NCI-H2196 treated with DMSO at 0.1 percent for 48 hours (cell line): ENCODE data around the gene XPO4.
"Not testable (repeated sequence)": the region's sequence is repeated elsewhere in the genome, so short reads cannot be mapped to it uniquely, and the experiment has no call there.

ENCODE experiments used
- DNase-seq: peaks from one replicate; lab custom pipeline; 2025; ENCODE audit not compliant: unreplicated experiment; lab: John Stamatoyannopoulos, UW

XPO4 gene

GRCh38 chr13:20891768-20892167, 10.8 kb downstream of the XPO4 start:
- no peak for DNase-seq

DNA sequence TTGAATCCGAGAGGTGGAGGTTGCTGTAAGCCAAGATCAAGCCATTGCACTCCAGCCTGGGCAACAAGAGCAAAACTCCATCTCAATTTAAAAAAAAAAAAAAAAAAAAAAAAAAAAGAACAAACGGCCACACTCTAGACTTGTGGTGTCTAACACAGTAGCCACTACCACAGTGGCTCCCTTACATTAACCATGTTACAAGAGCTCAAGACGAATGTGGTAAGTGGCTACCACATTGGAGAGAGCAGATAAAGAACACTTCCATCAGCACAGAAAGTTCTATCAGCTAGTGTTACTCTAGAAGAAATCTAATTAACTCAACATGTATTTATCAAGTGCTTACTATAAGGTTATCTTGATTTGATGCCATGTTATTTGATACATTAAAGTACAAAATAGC, 11.5 kb downstream of the XPO4 start:
- no peak for DNase-seq

GRCh38 chr13:20890540-20890939, 12.0 kb downstream of the XPO4 start:
- not testable (repeated sequence) for DNase-seq

DNA sequence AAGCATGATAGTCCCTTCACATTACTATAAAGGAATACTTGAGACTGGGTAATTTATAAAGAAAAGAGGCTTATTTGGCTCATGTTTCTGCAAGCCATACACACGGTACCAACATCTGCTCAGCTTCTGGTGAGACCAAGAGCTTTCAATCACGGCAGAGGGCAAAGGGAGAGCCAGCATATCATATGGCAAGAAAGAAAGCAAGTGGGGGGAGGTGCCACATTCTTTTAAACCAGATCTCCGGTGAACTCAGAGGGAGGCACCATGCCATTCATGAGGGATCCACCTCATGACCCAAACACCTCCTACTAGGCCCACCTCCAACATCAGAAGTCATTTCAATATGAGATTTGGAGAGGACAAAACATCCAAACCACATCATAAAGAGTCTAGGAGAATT, 20.3 kb downstream of the XPO4 start:
- DNase-seq = no peak

DNA sequence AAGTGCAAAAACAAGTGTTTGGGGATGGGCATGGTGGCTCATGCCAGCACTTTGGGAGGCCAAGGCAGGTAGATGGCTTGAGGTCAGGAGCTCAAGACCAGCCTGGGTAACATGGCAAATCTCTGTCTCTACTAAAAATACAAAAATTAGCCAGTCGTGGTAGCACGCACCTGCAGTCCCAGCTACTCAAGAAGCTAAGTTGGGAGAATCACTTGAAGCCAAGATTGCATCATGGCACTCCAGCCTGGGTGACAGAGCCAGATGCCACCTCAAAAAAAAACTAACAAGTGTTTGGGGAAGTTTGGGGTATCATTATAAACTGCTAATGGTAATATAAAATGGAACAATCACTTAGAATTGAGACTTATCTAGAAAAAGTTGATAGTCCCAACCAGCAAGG, 24.6 kb downstream of the XPO4 start:
- no peak for DNase-seq

DNA sequence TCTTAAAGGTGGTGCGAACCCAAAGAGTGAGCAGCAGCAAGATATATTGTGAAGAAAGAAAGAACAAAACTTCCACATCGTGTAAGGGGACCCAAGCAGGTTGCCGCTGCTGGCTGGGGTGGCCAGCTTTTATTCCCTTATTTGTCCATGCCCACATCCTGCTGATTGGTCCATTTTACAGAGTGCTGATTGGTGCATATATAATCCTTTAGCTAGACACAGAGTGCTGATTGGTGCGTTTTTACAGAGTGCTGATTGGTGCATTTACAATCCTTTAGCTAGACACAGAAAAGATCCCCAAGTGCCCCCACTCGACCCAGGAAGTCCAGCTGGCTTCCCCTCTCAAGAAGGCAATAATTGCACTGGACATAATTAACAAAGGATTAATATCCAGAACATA, 25.7 kb downstream of the XPO4 start:
- not testable (repeated sequence) for DNase-seq

GRCh38 chr13:20874439-20874838, 28.1 kb downstream of the XPO4 start:
- not testable (repeated sequence) for DNase-seq

DNA sequence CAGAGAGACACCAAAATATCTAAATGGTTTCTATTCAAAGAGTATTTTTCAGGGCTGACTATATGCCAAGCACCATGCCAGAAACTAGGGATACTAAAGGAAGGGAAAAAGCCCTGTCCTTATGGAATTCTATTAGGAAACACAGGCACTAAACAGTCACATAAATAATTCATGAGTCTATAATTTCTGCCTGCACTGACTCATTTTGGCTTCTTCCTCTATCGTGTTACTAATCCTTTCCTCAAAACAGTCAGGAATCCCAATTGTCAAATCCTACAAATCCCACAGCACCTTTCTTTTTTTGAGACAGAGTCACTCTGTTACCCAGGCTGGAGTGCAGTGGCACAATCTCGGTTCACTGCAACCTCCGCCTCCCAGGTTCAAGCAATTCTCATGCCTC, 29.2 kb downstream of the XPO4 start:
- DNase-seq = no peak

DNA sequence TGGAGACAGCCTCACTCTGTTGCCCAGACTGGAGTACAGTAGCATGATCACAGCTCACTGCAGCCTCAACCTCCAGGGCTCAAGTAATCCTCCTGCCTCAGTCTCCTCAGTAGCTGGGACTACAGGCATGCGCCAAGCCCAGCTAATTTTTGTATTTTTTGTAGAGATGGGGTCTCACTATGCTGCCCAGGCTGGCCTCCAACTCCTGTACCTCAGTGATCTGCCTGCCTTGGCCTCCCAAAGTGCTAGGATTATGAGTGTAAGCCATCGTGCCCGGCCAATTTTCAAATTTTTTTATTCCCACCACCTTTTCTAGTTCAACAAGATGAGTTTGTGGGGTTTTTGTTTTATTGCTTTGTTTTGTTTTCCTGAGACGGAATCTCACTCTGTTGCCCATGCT, 31.7 kb downstream of the XPO4 start:
- DNase-seq = no peak

DNA sequence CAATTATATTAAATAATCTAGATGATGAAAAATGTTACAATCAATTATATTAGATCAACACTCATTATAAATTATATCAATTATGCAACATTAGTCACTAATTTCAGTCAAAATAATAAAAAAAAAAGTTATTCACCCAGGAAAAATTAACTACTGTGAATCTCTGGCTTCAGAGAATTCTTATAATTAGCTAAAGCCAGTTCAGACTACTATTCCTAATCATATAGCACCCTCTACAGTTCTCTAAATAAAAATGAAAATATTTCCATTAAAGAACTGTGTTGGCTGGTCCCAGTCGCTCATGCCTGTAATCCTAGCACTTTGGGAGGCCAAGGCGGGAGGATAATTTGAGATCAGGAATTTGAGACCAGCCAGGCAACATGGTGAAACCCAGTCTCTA, 33.0 kb downstream of the XPO4 start:
- DNase-seq = no peak

GRCh38 chr13:20867408-20867807, 35.1 kb downstream of the XPO4 start:
- DNase-seq = no peak

DNA sequence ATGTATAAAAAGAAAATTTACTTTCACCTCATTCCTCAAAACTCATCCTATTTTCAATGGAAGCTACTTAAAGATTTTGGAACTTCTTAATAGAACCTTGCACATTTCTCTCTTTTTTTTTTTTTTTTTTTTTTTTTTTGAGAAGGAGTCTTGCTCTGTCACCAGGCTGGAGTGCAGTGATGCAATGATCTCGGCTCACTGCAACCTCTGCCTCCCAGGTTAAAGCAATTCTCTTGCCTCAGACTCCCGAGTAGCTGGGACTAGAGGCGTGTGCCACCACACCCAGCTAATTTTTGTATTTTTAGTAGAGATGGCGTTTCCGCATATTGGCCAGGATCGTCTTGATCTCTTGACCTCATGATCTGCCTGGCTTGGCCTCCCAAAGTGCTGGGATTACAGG, 40.9 kb downstream of the XPO4 start:
- DNase-seq = not testable (repeated sequence)

GRCh38 chr13:20860844-20861243, 41.7 kb downstream of the XPO4 start:
- no peak for DNase-seq

DNA sequence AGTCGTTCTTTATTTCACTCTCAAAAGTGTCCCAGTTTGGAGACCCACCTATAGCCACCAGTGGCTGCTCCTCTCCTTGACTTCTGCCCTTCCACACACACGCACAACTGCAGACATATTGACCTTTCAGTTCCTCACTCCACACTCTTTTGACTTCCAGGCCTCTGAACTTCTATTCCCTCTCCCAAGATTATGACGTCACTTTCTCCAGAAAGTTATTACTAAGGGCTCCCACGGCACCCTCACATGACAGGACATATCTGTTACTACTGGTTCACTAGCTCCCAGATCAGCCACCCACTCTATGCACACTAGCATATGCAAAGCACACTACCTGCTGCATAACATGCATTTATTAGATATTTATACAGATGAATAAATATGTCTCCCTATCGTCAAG, 45.9 kb downstream of the XPO4 start:
- no peak for DNase-seq

DNA sequence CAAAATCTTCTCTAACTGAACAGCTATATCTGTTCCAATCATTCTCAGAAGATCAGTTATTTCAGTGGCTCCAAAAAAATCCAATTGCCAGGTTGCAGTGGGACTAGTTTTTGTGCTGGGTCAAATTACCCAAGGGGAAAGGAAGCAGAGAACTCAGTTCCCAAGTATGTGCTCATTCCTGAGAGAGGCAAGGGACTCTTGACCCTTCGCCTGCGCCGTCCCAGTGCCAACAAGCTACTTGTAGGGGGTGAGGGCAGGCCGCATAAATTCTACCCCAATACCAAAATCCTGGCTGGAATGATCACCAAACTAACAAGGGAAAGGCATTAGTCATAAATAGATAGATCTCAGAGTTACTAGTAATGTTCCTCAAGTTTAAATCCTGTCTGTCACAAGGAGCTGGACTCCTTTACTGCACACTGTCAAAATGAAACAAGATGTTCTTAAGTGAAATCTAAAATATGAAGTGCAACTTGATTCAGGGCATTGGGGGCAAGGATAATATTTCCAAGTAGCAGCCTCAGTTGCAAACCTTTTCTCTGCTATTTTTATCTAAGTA, 50.6 kb downstream of the XPO4 start:
- no peak for DNase-seq

DNA sequence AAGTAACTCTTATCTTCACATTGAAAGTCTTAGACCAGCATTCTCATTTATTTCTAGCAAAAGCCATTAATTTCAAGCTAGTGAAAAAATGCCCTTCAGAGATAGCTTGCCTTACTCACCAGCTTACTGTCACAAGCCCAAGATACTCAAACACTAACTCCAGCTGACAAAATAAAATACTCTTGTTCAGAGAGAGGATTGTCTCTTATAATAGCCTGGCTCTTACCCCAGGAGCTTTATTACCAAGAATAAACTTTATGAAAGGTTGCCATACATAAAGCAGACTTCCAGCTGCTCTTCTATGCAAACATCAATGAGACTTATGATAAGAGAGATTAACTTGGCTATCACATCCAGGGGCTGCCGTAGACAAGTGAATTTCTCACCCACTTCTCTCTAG, 53.6 kb downstream of the XPO4 start:
- DNase-seq = no peak

DNA sequence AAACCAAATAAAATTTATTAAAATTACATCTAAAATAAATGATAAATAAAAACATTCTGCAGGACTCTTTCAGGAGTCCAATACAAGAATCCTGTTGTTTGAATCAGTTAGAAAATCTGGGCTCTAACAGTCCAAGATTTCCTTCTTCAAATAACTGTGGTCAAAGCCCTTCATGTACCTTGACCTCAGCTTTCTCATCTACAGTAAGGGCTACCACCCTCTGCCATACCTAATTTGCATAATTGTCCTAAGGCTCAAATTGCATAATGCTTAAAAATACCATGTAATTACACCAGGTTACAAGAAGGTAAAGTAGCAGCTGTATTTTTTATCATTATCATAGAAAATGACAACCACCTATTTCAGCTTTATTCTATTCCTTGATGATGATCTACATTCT, 54.3 kb downstream of the XPO4 start:
- no peak for DNase-seq

- DNase-seq = no peak
Measured at GRCh38 chr13:20847296-20847695, 55.2 kb downstream of the XPO4 start.

DNA sequence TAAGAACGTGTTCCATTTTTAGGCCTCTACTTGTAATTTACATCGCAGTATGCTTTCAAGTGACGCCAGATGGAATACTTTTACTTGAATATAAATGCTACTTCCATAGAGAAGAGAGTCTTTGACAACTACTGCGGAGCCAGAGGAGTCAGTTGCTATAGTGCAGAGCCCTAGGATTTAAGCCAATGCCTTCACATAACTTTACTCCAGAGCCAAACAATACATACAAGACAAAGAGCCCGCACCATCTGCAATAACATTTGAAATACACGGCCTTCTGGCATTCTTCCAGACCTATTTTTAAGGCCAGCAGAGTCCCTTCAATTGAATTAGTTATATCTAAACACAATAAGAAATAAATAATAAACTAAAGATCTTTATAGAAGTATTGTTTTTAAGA, 59.4 kb downstream of the XPO4 start:
- no peak for DNase-seq

GRCh38 chr13:20840568-20840967, 62.0 kb downstream of the XPO4 start:
- no peak for DNase-seq

DNA sequence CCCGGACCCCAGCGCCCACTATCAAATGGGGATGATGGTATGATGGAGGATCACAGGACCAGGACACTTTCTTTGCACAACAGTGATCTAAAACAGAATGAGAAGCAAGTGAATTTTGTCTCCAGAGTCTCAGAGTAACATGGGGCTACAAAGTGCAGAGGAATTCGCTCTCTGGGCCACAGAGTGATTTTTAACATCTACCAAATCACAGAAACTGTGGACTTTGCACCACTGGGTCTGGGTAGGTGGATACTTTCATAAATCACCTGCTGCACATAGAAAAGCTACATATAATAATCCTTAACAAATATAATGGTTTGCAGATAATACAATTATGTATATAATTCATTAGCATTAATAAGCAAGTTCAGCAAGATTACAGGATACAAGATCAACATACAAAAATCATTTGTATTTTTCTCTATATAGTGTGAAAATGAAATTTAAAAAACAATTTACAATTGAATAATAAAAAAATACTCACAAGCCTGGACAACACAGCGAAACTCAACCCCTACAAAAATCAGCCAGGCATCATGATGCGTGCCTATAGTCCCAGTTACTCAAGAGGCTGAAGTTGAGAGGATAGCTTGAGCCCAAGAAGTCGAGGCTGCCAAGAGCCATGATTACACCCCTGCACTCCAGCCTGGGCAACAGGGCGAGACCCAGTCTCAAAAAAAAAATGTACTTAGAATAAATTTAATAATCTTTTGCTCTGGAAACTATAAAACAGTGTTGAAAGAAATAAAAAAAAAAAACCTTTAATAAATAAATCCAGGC, 68.5 kb downstream of the XPO4 start:
- no peak for DNase-seq

GRCh38 chr13:20832861-20833260, 69.7 kb downstream of the XPO4 start:
- DNase-seq = no peak

- no peak for DNase-seq
Measured at GRCh38 chr13:20831933-20832332, 70.6 kb downstream of the XPO4 start.
